Ishikawa (cell line): Measurements from ENCODE around the gene TINCR.

ENCODE experiments used
- CEBPB ChIP-seq: IDR thresholded peaks from 2 replicates; pipeline ENCODE4 v1.6.1; 2012
- EP300 ChIP-seq: IDR thresholded peaks from 2 replicates; pipeline ENCODE4 v1.6.1; 2012; ENCODE audit warnings: borderline replicate concordance
- FOXM1 ChIP-seq: IDR thresholded peaks from 2 replicates; pipeline ENCODE4 v1.6.1; 2012; ENCODE audit warnings: low read depth, borderline replicate concordance

- TF ChIP-seq CEBPB, result no peak
- no peak for TF ChIP-seq EP300
- TF ChIP-seq FOXM1, result no peak
These were observed 17.9 kb upstream of the TINCR start for GRCh38 chr19:5585461-5586299.
